ENCODE measurements around the gene PRSS35.

DNA sequence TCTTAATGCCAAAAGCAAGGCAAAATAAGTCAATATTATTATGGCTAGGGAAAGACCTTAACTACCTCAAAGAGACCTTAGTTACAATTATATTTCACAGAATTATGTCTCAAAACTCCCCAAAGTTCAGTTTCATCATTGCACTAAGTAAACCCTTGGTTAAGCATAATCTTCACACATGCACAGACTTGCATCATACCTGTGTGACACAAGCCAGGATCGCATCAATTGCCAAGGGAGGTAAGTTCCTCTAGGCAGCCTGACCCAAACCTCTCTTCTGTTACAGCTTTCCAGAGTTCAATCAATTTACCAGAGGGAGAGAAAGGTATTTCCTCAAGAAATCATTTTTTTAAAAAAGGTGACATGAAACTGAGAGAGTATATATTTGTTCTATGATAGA lies 31.9 kb upstream of the PRSS35 start:
- no peak for TF ChIP-seq POLR2AphosphoS5 (IDR thresholded peaks at IDR 0.05)
- TF ChIP-seq, protein P1, sequence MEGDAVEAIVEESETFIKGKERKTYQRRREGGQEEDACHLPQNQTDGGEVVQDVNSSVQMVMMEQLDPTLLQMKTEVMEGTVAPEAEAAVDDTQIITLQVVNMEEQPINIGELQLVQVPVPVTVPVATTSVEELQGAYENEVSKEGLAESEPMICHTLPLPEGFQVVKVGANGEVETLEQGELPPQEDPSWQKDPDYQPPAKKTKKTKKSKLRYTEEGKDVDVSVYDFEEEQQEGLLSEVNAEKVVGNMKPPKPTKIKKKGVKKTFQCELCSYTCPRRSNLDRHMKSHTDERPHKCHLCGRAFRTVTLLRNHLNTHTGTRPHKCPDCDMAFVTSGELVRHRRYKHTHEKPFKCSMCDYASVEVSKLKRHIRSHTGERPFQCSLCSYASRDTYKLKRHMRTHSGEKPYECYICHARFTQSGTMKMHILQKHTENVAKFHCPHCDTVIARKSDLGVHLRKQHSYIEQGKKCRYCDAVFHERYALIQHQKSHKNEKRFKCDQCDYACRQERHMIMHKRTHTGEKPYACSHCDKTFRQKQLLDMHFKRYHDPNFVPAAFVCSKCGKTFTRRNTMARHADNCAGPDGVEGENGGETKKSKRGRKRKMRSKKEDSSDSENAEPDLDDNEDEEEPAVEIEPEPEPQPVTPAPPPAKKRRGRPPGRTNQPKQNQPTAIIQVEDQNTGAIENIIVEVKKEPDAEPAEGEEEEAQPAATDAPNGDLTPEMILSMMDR (IDR thresholded peaks at IDR 0.05), result no peak

Measured in breast epithelium (tissue), 3 donors.